Suppressor macrophage (primary cell): ENCODE measurements around the gene HAPLN3.

Experiments
- DNase-seq, 4 experiments: peaks; one replicate each; pipeline ENCODE4 v3.0.0-alpha.2; 2020 to 2022

Gene HAPLN3

GRCh38 chr15:88909956-88910831, 14.8 kb upstream of the HAPLN3 start:
- no peak for DNase-seq

GRCh38 chr15:88908697-88909621, 13.6 kb upstream of the HAPLN3 start:
- no peak for DNase-seq

GRCh38 chr15:88908123-88908522, 12.8 kb upstream of the HAPLN3 start:
- DNase-seq: no peak

GRCh38 chr15:88907111-88907510, 11.8 kb upstream of the HAPLN3 start:
- DNase-seq: no peak

GRCh38 chr15:88906551-88906950, 11.2 kb upstream of the HAPLN3 start:
- no peak for DNase-seq

GRCh38 chr15:88906130-88906529, 10.8 kb upstream of the HAPLN3 start:
- DNase-seq: no peak

- no peak for DNase-seq
Observed at GRCh38 chr15:88905576-88905975, 10.2 kb upstream of the HAPLN3 start.

- DNase-seq: peak; percentile 78 to 88 (median 86)
Observed at GRCh38 chr15:88904624-88905327, 9.4 kb upstream of the HAPLN3 start.

GRCh38 chr15:88904257-88904623, 8.9 kb upstream of the HAPLN3 start:
- no peak for DNase-seq

GRCh38 chr15:88902846-88903245, 7.5 kb upstream of the HAPLN3 start:
- no peak for DNase-seq

GRCh38 chr15:88902221-88902835, 7.0 kb upstream of the HAPLN3 start:
- DNase-seq: no peak

- DNase-seq: no peak
Observed at GRCh38 chr15:88901508-88902220, 6.3 kb upstream of the HAPLN3 start.

- DNase-seq: no peak
Observed at GRCh38 chr15:88900982-88901418, 5.7 kb upstream of the HAPLN3 start.

GRCh38 chr15:88900309-88900981, 5.1 kb upstream of the HAPLN3 start:
- DNase-seq: peak in 2 of 4 experiments; percentile 12 to 31

GRCh38 chr15:88899251-88899650, 3.9 kb upstream of the HAPLN3 start:
- DNase-seq: no peak

- DNase-seq: no peak
Observed at GRCh38 chr15:88898736-88899135, 3.4 kb upstream of the HAPLN3 start.

GRCh38 chr15:88897456-88898194, 2.3 kb upstream of the HAPLN3 start:
- DNase-seq: peak; percentile 71 to 85 (median 80)

- no peak for DNase-seq
Observed at GRCh38 chr15:88897142-88897455, 1.8 kb upstream of the HAPLN3 start.

- DNase-seq: no peak
Observed at GRCh38 chr15:88896333-88897033, 1.1 kb upstream of the HAPLN3 start.

- peak in 3 of 4 experiments; percentile 8 to 60 (median 35) for DNase-seq
Observed at GRCh38 chr15:88894348-88894818, 961 bp downstream of the HAPLN3 start.
